WERI-Rb-1 (cell line): ENCODE measurements around the gene EHD2.
"Not testable (repeated sequence)": the region's sequence is repeated elsewhere in the genome, so short reads cannot be mapped to it uniquely, and the experiment has no call there.

Experiments used
- DNase-seq: peaks from one replicate; pipeline ENCODE4 v3.0.0-alpha.2; 2020
- H3K27ac ChIP-seq: fragments of 250-450 bp; sonication (Bioruptor Pico); 2 replicates; pipeline ENCODE4 v1.5.1; 2020; ENCODE audit warnings: mild to moderate bottlenecking, moderate library complexity
- H3K27me3 ChIP-seq: fragments of 250-450 bp; sonication (Bioruptor Pico); 2 replicates; pipeline ENCODE4 v1.5.1; 2021; ENCODE audit warnings: mild to moderate bottlenecking, low read depth, moderate library complexity; ENCODE audit not compliant: insufficient read depth, severe bottlenecking
- H3K36me3 ChIP-seq: fragments of 250-450 bp; sonication (Bioruptor Pico); 2 replicates; pipeline ENCODE4 v1.5.1; 2020; ENCODE audit warnings: mild to moderate bottlenecking, moderate library complexity
- H3K4me3 ChIP-seq: 2 replicates; pipeline ENCODE4 v1.5.1; 2011; ENCODE audit warnings: low read depth, mild to moderate bottlenecking, control low read depth, low read length
- H3K9me3 ChIP-seq: fragments of 250-450 bp; sonication (Bioruptor Pico); 2 replicates; pipeline ENCODE4 v1.5.1; 2021; ENCODE audit warnings: mild to moderate bottlenecking, moderate library complexity; ENCODE audit not compliant: severe bottlenecking
- CTCF ChIP-seq: IDR thresholded peaks from 2 replicates; pipeline ENCODE4 v1.5.1; 2011; ENCODE audit warnings: low read depth, mild to moderate bottlenecking, control low read depth, inconsistent platforms, low read length

EHD2 gene

GRCh38 chr19:47711652-47712242 lies 1.5 kb upstream of the EHD2 start:
- no peaks in the 10 kb centered on the region for H3K27me3 ChIP-seq
- no peaks in the 10 kb centered on the region for H3K36me3 ChIP-seq
- no peak for DNase-seq
- no peak overlapping the region for H3K4me3 ChIP-seq
- TF ChIP-seq CTCF = no peak
- H3K27ac ChIP-seq = no peak overlapping the region
- peaks cover 13% of the 10 kb centered on the region for H3K9me3 ChIP-seq

GRCh38 chr19:47714339-47714738 lies 1.1 kb downstream of the EHD2 start:
- Histone ChIP-seq H3K27ac (no peak overlapping the region), H3K4me3 (no peak overlapping the region), H3K36me3 (no peaks in the 10 kb centered on the region), H3K9me3 (peaks cover 13% of the 10 kb centered on the region), H3K27me3 (no peaks in the 10 kb centered on the region)
- no peak for TF ChIP-seq CTCF
- DNase-seq = no peak

GRCh38 chr19:47714855-47715254 lies 1.6 kb downstream of the EHD2 start:
- not testable (repeated sequence) for H3K4me3 ChIP-seq, DNase-seq, H3K27me3 ChIP-seq, H3K27ac ChIP-seq, H3K36me3 ChIP-seq
- H3K9me3 ChIP-seq = peaks cover 13% of the 10 kb centered on the region

GRCh38 chr19:47716270-47716937 lies 3.2 kb downstream of the EHD2 start:
- TF ChIP-seq CTCF = no peak

GRCh38 chr19:47718415-47719046 lies 5.3 kb downstream of the EHD2 start:
- H3K9me3 ChIP-seq = peaks cover 13% of the 10 kb centered on the region
- H3K36me3 ChIP-seq, DNase-seq, H3K4me3 ChIP-seq, H3K27me3 ChIP-seq: not testable (repeated sequence)
- peak overlapping the region; percentile 70 for H3K27ac ChIP-seq

More at GRCh38 chr19:47716270-47716937, 3.2 kb downstream of the EHD2 start:
- DNase-seq = no peak
- H3K27ac ChIP-seq = no peak overlapping the region
- H3K36me3 ChIP-seq = no peaks in the 10 kb centered on the region
- peaks cover 13% of the 10 kb centered on the region for H3K9me3 ChIP-seq
- H3K27me3 ChIP-seq = no peaks in the 10 kb centered on the region
- no peak overlapping the region for H3K4me3 ChIP-seq

GRCh38 chr19:47719047-47719859 lies 6.0 kb downstream of the EHD2 start:
- no peaks in the 10 kb centered on the region for H3K27me3 ChIP-seq
- H3K9me3 ChIP-seq = peaks cover 9% of the 10 kb centered on the region
- H3K36me3 ChIP-seq = no peaks in the 10 kb centered on the region
- H3K27ac ChIP-seq = peak overlapping the region; percentile 70
- no peak for TF ChIP-seq CTCF
- peak overlapping the region; percentile 10; the same call in 1 of the 2 replicates for H3K4me3 ChIP-seq
- DNase-seq = peak; percentile 81
